NCI-H345 treated with DMSO at 0.1 percent for 48 hours (cell line): ENCODE data around the gene RPS6KA5.
"Not testable (repeated sequence)": the region's sequence is repeated elsewhere in the genome, so short reads cannot be mapped to it uniquely, and the experiment has no call there.

ENCODE experiments used
- DNase-seq: peaks from one replicate; lab custom pipeline; 2025; ENCODE audit not compliant: unreplicated experiment; lab: John Stamatoyannopoulos, UW

Gene RPS6KA5

GRCh38 chr14:90990141-90990540 lies 70.3 kb downstream of the RPS6KA5 start:
- DNase-seq, result no peak

- DNase-seq, result no peak
These were observed 73.3 kb downstream of the RPS6KA5 start for GRCh38 chr14:90987140-90987539.

GRCh38 chr14:90986510-90986909 lies 73.9 kb downstream of the RPS6KA5 start:
- DNase-seq, result no peak

- DNase-seq, result no peak
These were observed 74.7 kb downstream of the RPS6KA5 start for GRCh38 chr14:90985601-90986242.

GRCh38 chr14:90983560-90983959 lies 76.9 kb downstream of the RPS6KA5 start:
- no peak for DNase-seq

- DNase-seq, result no peak
These were observed 78.8 kb downstream of the RPS6KA5 start for GRCh38 chr14:90981636-90982035.

- DNase-seq, result not testable (repeated sequence)
These were observed 79.8 kb downstream of the RPS6KA5 start for GRCh38 chr14:90980636-90981035.

GRCh38 chr14:90979515-90979914 lies 80.9 kb downstream of the RPS6KA5 start:
- no peak for DNase-seq

GRCh38 chr14:90976101-90976500 lies 84.3 kb downstream of the RPS6KA5 start:
- no peak for DNase-seq

- DNase-seq, result no peak
These were observed 88.8 kb downstream of the RPS6KA5 start for GRCh38 chr14:90971687-90972086.

GRCh38 chr14:90970167-90970600 lies 90.3 kb downstream of the RPS6KA5 start:
- DNase-seq, result no peak

GRCh38 chr14:90969531-90970166 lies 90.8 kb downstream of the RPS6KA5 start:
- DNase-seq, result no peak

- no peak for DNase-seq
These were observed 92.4 kb downstream of the RPS6KA5 start for GRCh38 chr14:90968025-90968424.

GRCh38 chr14:90966493-90966892 lies 93.9 kb downstream of the RPS6KA5 start:
- DNase-seq, result no peak

- no peak for DNase-seq
These were observed 94.7 kb downstream of the RPS6KA5 start for GRCh38 chr14:90965765-90966164.

GRCh38 chr14:90963343-90963742 lies 97.1 kb downstream of the RPS6KA5 start:
- DNase-seq, result no peak

GRCh38 chr14:90962505-90963109 lies 97.8 kb downstream of the RPS6KA5 start:
- DNase-seq, result no peak

GRCh38 chr14:90960818-90961217 lies 99.6 kb downstream of the RPS6KA5 start:
- no peak for DNase-seq

GRCh38 chr14:90959344-90959743 lies 101.1 kb downstream of the RPS6KA5 start:
- no peak for DNase-seq

- DNase-seq, result no peak
These were observed 104.2 kb downstream of the RPS6KA5 start for GRCh38 chr14:90956273-90956672.

- not testable (repeated sequence) for DNase-seq
These were observed 106.8 kb downstream of the RPS6KA5 start for GRCh38 chr14:90953643-90954042.

GRCh38 chr14:90943367-90943766 lies 117.1 kb downstream of the RPS6KA5 start:
- no peak for DNase-seq
